Measurements from ENCODE around the gene SRRD.
"Not testable (repeated sequence)": the region's sequence is repeated elsewhere in the genome, so short reads cannot be mapped to it uniquely, and the experiment has no call there.

Gene SRRD, protein sequence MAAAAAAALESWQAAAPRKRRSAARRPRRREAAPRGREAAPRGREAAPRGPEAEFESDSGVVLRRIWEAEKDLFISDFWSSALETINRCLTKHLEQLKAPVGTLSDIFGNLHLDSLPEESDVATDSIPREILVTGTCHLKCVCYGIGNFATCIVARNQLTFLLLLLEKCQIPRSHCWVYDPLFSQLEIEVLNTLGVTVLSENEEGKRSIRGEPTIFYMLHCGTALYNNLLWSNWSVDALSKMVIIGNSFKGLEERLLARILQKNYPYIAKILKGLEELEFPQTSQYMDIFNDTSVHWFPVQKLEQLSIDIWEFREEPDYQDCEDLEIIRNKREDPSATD

DNA sequence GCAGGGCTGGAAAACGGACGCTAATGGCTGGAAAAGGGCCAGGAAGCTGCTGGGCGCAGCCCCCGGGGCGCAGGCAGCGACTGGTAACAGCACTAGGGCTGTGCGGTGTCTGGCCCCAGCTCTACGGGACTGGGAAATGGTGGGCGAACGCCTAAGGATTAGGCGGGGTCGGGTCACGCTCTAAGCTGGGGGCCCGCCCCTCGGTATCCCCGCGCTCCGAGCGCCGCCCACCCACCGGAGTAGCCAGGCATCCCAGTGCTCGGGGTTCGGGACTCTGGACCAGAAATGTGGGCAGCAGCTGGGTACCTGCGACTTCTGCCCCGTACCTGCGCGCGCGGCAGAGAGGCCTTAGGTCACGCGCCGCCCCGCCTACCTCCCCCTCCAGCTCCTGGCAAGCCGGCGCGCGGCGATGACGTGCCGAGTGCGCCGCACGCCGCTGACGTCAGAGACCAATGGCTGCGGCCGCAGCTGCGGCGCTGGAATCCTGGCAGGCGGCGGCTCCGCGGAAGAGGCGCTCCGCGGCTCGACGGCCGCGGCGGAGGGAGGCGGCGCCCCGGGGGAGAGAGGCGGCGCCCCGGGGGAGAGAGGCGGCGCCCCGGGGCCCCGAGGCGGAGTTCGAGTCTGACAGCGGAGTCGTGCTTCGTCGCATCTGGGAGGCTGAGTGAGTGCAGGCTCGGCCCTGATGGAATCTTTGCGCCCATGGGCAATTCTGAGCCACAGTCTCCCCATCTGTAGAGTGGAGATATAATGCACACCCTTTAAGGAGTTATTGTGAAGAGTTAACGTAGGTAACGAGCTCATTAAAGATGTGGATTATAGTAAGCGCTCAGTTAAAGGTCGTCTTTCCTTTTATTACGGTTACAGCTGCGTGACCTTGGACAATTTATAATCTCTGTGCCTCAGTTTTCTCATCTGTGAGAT is at the start of gene SRRD, which contains the start of gene HPS4:
Gene SRRD, plus strand, starts transcription at position 439 of the 921 bp plus-strand sequence. Its CDS starts 14 bp downstream, at position 453.
Gene HPS4, minus strand, starts transcription at position 345 of the 921 bp plus-strand sequence. CDS start 2,021 bp downstream, outside the sequence.
- peak; percentile 92 for DNase-seq

DNA sequence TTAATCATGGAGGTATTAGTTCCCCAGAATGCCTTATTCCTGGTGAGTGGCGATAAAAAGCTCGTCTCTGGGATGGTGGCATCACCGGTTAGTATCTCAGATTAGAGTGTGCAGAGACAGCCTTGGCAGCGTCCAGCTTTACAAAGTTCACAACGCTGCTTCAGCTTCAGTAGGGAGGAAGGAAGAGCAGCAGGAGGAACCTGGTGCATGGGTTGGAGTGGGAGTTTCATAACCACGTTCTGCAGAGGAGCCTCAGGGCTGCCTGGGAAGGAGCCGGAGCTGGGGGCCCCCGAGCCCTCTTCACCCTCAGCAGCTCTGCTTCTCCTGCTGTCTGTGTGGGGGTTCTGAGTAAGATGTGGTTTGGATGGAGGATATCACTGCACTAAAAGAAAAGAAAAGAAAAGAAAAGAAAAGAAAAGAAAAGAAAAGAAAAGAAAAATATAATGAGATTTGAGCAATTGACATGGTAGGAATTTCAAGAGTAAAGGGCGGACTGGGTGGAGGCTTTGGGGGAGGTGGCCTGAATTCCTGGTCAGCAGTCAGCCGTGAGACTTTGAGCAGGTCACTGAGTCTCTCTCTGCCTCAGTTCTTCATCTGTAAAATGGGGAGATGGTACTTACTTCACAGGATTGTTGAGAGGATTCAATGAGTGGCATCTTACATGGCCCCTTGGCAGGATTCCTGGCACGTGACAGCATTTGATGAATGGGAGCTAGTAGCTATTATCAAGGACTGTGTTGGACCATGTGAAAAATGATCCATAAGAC is 48.2 kb upstream of the SRRD start:
- no peak for DNase-seq

DNA sequence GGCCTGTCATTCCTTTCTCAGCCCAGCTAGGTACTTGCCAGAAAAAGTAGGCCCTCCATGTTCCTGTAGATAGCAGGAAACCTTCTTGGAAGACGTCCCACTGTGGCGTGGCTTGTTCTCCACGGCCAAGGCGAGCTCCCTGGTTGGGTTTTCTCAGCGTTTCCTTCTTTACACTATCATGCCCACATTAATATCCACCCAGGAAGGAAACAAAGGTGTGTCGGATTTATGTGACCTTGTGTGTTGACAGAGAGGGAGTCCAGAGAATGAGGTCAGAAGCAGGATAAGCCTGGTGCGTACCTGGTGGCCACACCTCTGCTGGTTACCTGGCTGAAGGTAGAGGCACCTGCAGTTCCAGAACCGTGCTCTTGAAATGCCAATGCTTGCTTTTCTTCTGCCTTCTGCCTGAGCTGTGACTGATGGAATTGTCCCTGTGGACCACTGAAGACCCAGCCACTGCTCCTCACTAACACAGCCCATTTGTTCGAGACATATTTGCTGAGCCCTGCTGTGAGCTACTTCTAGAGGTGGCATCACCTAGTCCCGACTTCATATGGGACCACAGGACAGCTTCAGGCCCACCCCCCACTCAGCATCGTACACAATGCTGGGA is 46.7 kb upstream of the SRRD start:
- DNase-seq: no peak

DNA sequence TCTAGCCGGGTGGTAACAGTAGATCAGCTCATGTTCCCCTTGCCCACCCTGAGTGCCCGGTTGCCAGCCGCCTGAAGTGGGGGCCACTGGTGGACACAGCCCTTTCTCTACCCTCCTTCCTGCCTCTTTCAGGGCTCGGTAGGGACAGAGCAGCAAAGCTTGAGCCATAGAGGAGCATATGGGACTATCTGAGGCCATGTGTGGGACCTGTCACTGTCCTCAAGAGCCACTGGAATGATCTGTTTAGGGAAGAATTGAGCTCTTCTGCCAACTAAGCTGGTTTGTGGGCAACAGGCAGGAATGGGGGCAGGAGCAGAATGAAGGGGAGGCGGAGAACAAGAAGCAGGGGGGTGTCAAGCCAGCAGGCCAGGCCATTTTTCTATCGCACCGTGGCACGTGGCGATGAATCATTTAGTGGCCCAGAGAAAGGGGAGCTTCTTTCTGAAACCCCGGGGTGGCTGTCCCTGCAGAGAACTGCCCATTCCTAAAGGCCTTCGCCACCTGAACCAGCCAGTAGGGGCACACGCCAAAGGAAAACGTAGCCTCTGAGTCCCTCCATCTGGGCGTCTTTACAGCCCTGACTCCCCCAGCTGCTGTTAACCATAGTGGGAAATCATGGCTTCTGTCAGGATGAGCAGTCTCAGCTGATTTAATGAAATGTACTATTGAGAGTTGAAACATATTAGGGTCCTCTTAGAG is 45.8 kb upstream of the SRRD start:
- no peak for DNase-seq

DNA sequence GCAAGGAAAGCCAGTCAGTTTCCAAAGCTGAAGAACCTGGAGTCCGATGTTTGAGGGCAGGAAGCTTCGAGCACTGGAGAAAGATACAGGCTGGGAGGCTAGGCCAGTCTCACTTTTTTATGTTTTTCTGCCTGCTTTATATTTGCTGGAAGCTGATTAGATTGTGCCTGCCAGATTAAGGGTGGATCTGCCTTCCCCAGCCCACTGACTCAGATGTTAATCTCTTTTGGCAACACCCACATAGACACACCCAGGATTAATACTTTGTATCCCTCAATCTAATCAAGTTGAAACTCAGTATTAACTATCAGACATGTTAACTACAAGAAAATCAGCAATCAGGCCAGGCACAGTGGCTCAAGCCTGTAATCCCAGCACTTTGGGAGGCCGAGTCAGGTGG is 44.9 kb upstream of the SRRD start:
- not testable (repeated sequence) for DNase-seq

DNA sequence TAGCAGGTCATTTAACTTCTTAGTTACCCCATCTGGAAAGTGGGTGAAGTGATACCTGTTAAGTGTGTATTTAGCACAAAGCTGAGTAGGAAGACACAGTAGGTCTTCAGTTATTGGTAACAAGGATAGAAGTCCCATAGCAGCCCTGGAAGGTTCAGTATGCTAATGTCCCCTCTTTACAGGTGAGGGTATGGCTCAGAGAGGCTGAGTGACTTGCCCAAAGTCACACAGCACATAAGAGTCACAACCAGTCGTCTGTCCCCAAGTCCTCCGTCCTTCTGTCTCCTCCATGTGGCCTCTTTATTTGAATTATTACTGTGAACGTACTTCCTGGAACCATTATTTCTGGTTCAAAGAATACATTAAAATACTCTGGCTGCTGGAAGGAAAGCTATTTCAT is 44.1 kb upstream of the SRRD start:
- no peak for DNase-seq

DNA sequence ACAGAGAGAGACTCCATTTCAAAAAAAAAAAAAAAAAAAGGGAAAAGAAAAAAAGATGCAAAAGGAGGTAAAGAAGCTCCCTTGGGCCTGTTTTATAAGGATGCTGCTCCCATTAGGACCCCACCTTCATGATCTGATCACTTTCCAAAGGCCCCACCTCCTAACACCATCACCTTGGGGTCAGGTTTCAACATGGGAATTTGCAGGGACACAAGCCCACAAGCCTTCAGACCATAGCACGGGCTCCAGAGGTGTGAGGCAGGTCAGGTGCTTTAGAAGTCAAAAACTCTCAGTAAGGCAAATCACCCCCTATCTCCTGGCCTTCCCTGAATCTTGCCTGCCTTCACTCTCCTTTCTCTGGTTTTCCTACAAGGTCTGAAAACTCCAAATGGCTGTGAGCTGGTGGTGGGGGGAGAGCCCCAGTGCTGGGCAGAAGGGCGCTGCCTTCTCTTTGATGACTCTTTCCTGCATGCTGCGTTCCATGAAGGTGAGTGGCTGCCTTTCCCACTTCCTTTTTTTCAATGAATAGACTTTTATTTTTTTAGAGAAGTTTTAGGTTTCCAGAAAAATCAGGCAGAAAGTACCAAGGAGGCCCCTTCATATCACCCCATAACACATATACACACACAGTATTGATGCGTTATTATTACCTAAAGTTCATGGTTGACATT is 41.5 kb upstream of the SRRD start:
- no peak for DNase-seq

DNA sequence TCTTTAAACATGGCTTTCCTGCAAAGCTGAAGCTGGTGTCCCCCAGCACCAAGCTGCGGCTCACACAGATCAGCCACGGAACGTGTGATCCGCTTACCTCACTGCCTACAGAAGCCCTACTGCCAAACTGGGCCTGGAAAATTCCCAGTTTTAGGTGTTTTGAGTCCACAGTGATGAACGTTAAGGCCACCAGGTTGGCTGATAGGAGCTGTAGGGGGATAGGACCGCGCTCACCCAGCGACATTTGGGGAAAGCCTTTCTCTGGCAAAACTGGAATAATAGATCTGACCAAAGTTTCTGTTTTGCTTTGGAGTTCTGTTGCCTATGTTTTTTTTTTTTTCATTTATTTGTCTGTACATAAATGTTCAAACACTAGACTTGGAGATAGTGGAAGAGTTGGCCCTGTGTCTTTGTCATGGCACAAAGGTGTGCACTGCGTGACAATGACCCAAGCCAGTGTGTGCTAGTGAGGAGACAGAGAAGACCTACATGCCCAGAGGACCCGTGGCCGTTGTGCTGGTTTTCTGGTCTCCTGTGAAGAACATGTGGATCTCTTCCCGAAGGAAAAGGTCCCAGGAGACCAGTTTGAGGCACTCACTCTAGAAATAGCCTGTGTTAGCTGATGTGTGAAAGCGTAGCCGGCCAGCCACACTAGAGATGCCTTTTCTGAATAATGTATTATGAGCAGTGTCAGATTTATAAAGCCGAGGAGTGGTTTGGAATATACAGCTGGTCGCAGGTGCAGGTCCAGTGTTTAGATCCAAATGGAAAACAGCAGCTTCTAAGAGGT is 39.6 kb upstream of the SRRD start:
- no peak for DNase-seq

DNA sequence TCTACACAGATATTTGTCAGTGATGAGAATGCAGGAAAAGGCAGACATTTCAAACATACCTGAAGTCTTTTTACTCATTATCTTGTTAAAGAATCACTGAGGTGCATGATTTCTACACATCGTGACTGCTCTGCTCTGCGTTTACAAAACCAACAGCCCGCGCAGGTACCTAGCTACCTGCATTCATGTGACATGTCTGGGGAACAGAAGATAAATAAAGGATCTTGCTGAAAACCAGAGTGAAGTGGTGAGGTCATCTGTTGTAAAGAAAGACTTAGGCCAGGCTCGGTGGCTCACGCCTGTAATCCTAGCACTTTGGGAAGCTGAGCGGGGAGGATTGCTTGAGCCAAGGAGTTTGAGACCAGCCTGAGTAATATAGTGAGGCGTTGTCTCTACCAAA is 38.9 kb upstream of the SRRD start:
- DNase-seq: no peak

DNA sequence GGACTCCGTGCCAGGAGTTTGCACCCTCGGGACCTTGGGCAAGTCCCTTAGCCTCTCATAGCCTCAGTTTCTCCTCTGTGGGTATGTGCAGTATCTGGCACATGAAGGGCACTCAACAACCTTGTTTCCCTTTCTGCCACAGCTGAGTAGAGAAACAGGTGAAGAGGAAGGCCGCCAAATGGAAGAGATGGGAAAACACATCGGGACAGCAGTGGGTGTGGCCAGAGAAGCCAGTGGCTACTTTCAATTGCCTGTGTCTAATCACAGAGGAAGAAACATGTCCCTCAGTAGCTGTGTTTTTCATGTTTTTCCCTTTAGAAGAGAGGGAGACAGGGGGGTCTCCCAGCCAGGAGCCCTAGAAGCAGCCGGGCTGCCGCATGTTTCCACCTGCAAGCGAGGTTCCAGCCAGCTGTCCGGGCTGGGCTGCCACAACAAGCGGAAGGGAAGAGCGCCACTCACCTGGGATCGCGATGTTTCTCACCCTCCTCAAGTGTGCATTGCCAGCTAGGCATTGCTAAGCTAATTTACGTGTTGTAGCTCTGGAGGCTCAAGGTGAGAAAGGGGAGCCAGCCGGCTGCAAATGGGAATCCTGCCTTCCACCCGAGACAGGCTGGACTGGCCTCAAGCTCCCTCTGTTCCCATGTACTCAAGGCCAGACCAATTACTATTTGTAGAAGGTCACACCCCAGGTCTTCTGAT is 38.0 kb upstream of the SRRD start:
- no peak for DNase-seq

DNA sequence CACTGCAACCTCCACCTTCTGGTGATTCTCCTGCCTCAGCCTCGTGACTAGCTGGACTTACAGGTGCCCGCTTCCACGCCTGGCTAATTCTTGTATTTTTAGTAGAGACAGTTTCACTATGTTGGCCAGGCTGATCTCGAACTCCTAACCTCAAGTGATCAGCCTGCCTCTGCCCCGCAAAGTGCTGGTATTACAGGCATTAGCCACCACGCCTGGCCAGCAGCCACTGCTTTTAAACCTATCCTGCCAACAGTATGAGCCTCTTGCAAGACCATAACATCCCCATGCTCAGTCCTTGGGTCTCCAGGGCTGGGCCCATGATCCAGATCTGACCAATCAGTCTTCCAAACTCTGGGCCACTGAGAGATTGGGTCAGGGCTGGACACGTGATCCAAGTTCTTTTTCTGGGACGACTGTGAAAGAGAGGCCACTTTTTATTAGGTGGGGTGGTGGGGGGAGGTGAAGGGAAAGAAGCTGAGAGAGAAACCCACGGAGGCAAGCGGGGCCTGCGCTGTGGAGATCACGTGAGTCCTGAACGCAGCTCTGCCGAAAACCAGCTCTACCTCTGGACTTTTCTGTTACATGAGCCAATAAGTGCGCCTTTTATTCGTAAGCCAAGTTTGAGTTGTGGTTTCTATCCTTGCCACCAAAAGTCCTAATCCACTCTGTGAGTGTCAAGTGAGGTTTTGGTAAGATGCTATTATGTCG is 36.7 kb upstream of the SRRD start:
- no peak for DNase-seq

DNA sequence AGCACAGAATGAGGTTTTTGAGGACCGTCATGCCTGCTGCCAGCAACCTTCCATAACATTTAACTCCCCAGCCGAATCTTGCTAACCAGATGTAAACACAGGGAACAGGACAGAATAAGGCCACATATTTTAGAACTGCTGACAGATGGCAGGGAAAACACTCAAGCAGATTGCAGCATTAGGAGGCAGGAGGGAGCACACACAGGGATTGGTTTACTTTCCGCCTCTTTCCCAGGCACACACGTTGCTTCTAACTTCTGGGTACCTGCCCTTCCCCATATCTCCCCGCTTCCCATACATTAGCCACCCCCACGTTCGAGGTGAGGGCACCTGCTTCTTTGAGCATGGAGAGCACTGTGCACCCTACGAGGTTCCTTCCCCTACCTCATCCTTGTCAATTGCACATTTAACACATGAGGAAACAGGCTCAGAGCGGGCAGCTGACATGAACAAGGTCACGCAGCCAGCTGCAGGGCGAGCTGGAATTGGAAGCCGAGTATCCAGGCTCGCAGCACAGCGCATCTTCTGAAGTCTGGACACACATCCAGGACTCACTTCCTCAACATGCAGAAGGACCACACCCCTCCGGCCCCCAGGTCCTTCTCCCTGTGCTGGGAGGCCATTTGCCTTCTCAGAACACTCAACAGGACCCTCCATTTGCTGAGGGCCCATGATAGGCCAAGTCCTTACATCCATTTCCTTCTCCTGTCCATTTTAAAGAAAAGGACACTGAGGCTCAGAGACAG is 35.9 kb upstream of the SRRD start:
- no peak for DNase-seq

DNA sequence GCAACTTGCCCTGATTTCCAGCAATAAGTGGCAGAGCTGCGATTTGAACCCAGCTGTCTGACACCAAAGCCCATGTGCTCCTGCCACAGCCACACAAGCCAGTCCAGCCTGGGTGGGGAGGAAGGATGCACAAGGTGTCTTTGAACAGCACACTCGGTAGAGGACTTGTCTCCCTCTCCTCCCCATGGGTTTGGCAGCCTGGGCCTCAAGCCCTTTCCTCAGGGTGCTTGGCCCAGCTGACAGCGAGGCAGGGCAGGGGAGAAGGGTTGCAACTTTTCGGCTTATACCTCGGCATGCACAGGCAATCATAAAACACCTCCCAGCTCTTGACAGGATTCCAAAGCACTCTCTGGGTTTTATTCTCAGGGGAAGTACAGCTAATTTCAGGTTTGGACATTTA is 35.3 kb upstream of the SRRD start:
- DNase-seq: no peak

DNA sequence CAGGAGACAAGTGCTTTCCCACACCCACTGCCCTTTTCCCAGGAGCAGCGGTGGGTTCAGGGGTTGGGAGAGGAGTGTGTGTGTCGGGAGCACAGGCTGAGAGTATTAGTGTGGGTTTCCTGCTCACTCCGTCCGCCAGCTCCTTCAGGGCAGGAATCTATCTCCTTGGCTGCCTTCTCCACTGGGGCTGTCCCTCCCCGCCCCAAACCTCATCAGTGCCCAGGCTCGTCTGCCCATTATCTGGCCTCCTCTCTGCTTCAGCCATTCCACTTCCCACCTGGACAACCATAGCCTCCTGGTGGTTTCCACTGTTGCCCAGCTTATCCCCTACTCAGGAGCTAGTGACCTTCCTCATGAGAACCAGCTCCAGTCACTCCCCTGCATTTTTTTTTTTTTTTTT is 34.7 kb upstream of the SRRD start:
- no peak for DNase-seq

DNA sequence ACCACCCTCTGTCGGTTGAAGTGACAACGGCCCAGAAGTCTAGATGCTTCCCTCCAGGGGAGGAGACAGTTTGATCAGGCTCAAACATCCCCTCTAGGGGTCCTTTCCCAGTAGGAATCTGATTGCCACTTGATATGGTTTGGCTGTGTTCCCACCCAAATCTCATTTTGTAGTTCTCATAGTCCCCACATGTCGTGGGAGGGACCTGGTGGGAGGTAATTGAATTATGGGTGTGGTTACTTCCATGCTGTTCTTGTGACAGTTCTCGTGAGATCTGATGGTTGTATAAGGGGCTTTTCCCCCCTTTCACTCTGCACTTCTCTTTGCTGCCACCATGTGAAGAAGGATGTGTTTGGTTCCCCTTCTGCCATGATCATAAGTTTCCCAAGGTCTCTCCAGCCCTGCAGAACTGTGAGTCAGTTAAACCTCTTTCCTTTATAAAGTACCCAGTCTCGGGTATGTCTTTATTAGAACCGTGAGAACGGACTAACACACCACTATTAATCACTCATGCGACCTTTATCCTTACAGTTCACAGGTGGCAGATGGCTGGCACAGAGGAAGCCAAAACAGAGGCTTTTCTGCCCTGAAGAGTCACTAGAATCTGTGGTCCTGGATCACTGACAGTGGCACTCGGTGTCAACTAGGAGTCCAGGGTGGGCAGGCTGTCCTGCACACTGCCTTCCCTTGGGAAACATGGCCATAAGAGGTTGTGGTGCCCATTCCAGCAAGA is 33.1 kb upstream of the SRRD start:
- no peak for DNase-seq

DNA sequence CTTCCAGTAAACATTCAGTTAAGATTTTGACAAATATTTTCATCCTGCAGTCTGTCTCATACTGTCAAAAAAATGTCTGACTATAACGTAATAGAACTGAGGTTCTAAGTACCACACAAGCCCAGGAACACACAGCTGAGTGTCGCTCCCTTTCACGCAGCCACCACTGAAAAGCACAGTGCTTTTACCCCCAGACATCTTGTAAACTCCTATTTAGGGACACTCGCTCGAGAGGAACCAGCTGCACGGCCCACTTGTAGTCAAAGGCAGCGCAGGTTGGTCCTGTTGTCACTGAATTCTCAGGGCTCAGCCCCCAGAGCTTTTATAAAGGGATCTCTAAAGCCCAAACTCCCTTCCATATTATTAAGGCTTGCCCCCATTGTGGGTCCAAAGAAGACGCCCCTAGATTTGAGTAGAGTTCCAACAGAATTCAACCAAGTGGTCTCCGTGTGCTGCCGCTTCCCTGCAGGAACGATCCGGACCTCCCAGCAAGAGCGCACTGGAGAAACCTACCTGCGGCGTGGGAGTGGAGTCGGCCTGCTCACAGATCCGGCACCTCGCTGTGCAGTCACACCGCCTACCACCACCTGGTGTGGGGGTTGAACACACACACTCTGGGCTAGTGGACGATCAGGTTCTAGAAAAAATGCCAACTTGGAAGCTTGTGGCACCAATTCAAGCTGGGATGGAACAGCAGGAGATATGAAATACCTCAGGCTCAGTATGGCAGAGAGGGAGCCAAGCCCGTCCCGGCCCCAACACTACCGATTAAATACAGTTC is 31.3 kb upstream of the SRRD start:
- DNase-seq: no peak

DNA sequence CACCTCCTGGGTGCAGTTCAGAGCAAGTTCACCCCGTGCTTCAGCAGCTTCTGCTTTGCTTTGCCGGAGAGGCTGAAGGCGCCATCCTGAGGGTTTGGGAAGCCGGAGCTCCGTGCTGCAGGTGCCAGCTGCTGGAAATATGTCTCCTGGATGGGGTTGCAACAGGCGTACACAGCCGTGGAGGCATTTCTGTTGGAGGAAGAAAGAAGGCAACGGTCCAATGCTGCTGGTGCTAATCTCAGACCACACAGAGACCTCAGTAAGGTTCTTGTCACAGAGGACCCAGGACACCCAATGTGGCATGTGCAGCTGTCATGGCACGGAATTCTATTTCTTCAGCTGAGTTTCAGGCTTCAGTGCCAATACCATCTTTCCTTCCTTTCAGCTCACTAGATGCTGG is 30.5 kb upstream of the SRRD start:
- DNase-seq: no peak

All from COR-L47 (cell line).